Testis (tissue), 2 donors: ENCODE data around the gene CC2D1B.

ENCODE experiments used
- CTCF ChIP-seq, 3 experiments: fragments of 450-650 bp in 2 of 3; fragments of 200-600 bp in 1 of 3; sonication (generic) in 1 of 3; IDR thresholded peaks; one replicate each; pipeline ENCODE4 v1.5.1; 2016 to 2019; ENCODE audit warnings: antibody characterized with exemption in 3 of 3, mild to moderate bottlenecking in 2 of 3, moderate library complexity in 1 of 3
- POLR2A ChIP-seq: fragments of 450-650 bp; IDR thresholded peaks from one replicate; pipeline ENCODE4 v1.6.1; 2017; ENCODE audit warnings: antibody characterized with exemption, mild to moderate bottlenecking, moderate library complexity

- TF ChIP-seq CTCF (IDR thresholded peaks at IDR 0.05) = no peak
- no peak for TF ChIP-seq POLR2A
Observed at GRCh38 chr1:52328615-52329014, 37.4 kb downstream of the CC2D1B start.
